WTC11 (cell line): ENCODE results near the gene CABP7. TPM values are rescaled to one million over a fixed set of nuclear protein-coding genes. Genes with fewer than 3 reads are reported as not detected.

Source experiments
- ATAC-seq: fragments of 200-7000 bp; cut with Tn5 transposase; 2 replicates; pipeline ENCODE4 v1.10.0; 2021; ENCODE audit warnings: mild to moderate bottlenecking, moderate library complexity
- CTCF ChIA-PET: fragments of 300-600 bp; sonication (Branson Sonifier 250); formaldehyde crosslinking; loops from one replicate; lab custom pipeline; 2021; ENCODE audit warnings: antibody characterized with exemption; lab: Charles Lee
- POLR2A ChIA-PET: fragments of 350-600 bp; sonication (Branson Sonifier 250); formaldehyde crosslinking; loops from one replicate; lab custom pipeline; 2021; ENCODE audit warnings: antibody characterized with exemption; lab: Charles Lee
- DNase-seq: peaks from one replicate; pipeline ENCODE4 v3.0.0; 2021; ENCODE audit warnings: low spot score
- H3K27ac Mint-ChIP-seq: 2 replicates; pipeline ENCODE4 v1.8.0; 2021; ENCODE audit warnings: mixed read lengths
- H3K27me3 Mint-ChIP-seq: 2 replicates; pipeline ENCODE4 v1.8.0; 2021; ENCODE audit warnings: low read depth, mild to moderate bottlenecking, moderate library complexity, mixed read lengths
- H3K36me3 Mint-ChIP-seq: 2 replicates; pipeline ENCODE4 v1.8.0; 2021; ENCODE audit warnings: mixed read lengths
- H3K4me1 Mint-ChIP-seq: 2 replicates; pipeline ENCODE4 v1.8.0; 2022; ENCODE audit warnings: mixed read lengths
- H3K4me3 Mint-ChIP-seq: 2 replicates; pipeline ENCODE4 v1.8.0; 2021; ENCODE audit warnings: mild to moderate bottlenecking, moderate library complexity, mixed read lengths
- H3K9me3 Mint-ChIP-seq: 2 replicates; pipeline ENCODE4 v1.8.0; 2021; ENCODE audit warnings: mixed read lengths
- AFF4 ChIP-seq: sonication (generic); formaldehyde crosslinking; IDR thresholded peaks from 2 replicates; pipeline ENCODE4 v1.8.1; 2023; ENCODE audit warnings: mild to moderate bottlenecking, missing genetic modification reagents, borderline replicate concordance
- ATF1 ChIP-seq: sonication (generic); formaldehyde crosslinking; IDR thresholded peaks from 2 replicates; pipeline ENCODE4 v1.8.1; 2023; ENCODE audit warnings: mild to moderate bottlenecking, moderate library complexity, missing genetic modification reagents
- ATF2 ChIP-seq: sonication (generic); formaldehyde crosslinking; IDR thresholded peaks from 2 replicates; pipeline ENCODE4 v1.8.1; 2022; ENCODE audit warnings: low read depth, missing genetic modification reagents, borderline replicate concordance
- ATF3 ChIP-seq: sonication (generic); formaldehyde crosslinking; conservative IDR thresholded peaks from 2 replicates; pipeline ENCODE4 v1.8.1; 2022; ENCODE audit warnings: mild to moderate bottlenecking, missing genetic modification reagents
- ESRRA ChIP-seq: sonication (generic); formaldehyde crosslinking; IDR thresholded peaks from 2 replicates; pipeline ENCODE4 v1.8.1; 2022; ENCODE audit warnings: mild to moderate bottlenecking, missing genetic modification reagents, borderline replicate concordance
- FOXK1 ChIP-seq: sonication (generic); formaldehyde crosslinking; IDR thresholded peaks from 2 replicates; pipeline ENCODE4 v1.8.0; 2022; ENCODE audit warnings: mild to moderate bottlenecking, moderate library complexity, missing genetic modification reagents
- MYBL2 ChIP-seq: sonication (generic); formaldehyde crosslinking; IDR thresholded peaks from 2 replicates; pipeline ENCODE4 v1.8.1; 2023; ENCODE audit warnings: mild to moderate bottlenecking, moderate library complexity, missing genetic modification reagents
- NFATC4 ChIP-seq: fragments of 250-450 bp; sonication (Bioruptor Pico); IDR thresholded peaks from 2 replicates; pipeline ENCODE4 v1.9.0; 2021; ENCODE audit warnings: mild to moderate bottlenecking
- RELA ChIP-seq: sonication (generic); formaldehyde crosslinking; IDR thresholded peaks from 2 replicates; pipeline ENCODE4 v1.8.1; 2022; ENCODE audit warnings: missing genetic modification reagents, mild to moderate bottlenecking, borderline replicate concordance
- SMAD3 ChIP-seq: sonication (generic); formaldehyde crosslinking; IDR thresholded peaks from 2 replicates; pipeline ENCODE4 v1.8.0; 2022; ENCODE audit warnings: missing genetic modification reagents, mild to moderate bottlenecking, borderline replicate concordance
- TEAD4 ChIP-seq: sonication (generic); formaldehyde crosslinking; IDR thresholded peaks from 2 replicates; pipeline ENCODE4 v1.8.0; 2022; ENCODE audit warnings: mild to moderate bottlenecking, missing genetic modification reagents
- ZNF263 ChIP-seq: sonication (generic); formaldehyde crosslinking; IDR thresholded peaks from 2 replicates; pipeline ENCODE4 v1.8.1; 2022; ENCODE audit warnings: low read depth, mild to moderate bottlenecking, moderate library complexity, missing genetic modification reagents
- ZNF423 ChIP-seq: fragments of 250-450 bp; sonication (Bioruptor Pico); IDR thresholded peaks from 2 replicates; pipeline ENCODE4 v2.1.2; 2022; ENCODE audit warnings: mild to moderate bottlenecking, moderate library complexity
- ZNF532 ChIP-seq: fragments of 250-450 bp; sonication (Bioruptor Pico); IDR thresholded peaks from 2 replicates; pipeline ENCODE4 v1.9.0; 2021; ENCODE audit warnings: mild to moderate bottlenecking, borderline replicate concordance
- ZNF671 ChIP-seq: fragments of 250-450 bp; sonication (Bioruptor Pico); IDR thresholded peaks from 2 replicates; pipeline ENCODE4 v1.8.0; 2021; ENCODE audit warnings: mild to moderate bottlenecking
- ZSCAN18 ChIP-seq: fragments of 250-450 bp; sonication (Bioruptor Pico); IDR thresholded peaks from 2 replicates; pipeline ENCODE4 v2.1.2; 2022; ENCODE audit warnings: mild to moderate bottlenecking, moderate library complexity
- total RNA-seq: library from RNA; stranded (reverse); gene quantifications from 3 replicates; pipeline ENCODE4 v1.2.3, GENCODE V29; 2021
- TF ChIP-seq, protein P1 (sequence below): fragments of 250-450 bp; sonication (Bioruptor Pico); conservative IDR thresholded peaks from 2 replicates; pipeline ENCODE4 v1.9.0; 2021; ENCODE audit warnings: mild to moderate bottlenecking
- TF ChIP-seq, protein P2 (sequence below): sonication (generic); formaldehyde crosslinking; IDR thresholded peaks from 2 replicates; pipeline ENCODE4 v1.8.0; 2022; ENCODE audit warnings: mild to moderate bottlenecking, missing genetic modification reagents
- TF ChIP-seq, protein P3 (sequence below): fragments of 250-450 bp; sonication (Bioruptor Pico); IDR thresholded peaks from 2 replicates; pipeline ENCODE4 v1.9.0; 2021; ENCODE audit warnings: moderate library complexity, mild to moderate bottlenecking, inconsistent platforms, borderline replicate concordance
- TF ChIP-seq, protein P4 (sequence below): sonication (generic); formaldehyde crosslinking; IDR thresholded peaks from 2 replicates; pipeline ENCODE4 v1.8.1; 2023; ENCODE audit warnings: mild to moderate bottlenecking, missing genetic modification reagents

The CABP7 gene
- total RNA-seq, 1 experiment from 2014 or later = 0.17 TPM

GRCh38 chr22:29758959-29759358, 39.2 kb downstream of the CABP7 start (continued):
- TF ChIP-seq ATF3 (CRISPR knock-in tag) (no peak), TEAD4 (CRISPR knock-in tag) (no peak)

DNA sequence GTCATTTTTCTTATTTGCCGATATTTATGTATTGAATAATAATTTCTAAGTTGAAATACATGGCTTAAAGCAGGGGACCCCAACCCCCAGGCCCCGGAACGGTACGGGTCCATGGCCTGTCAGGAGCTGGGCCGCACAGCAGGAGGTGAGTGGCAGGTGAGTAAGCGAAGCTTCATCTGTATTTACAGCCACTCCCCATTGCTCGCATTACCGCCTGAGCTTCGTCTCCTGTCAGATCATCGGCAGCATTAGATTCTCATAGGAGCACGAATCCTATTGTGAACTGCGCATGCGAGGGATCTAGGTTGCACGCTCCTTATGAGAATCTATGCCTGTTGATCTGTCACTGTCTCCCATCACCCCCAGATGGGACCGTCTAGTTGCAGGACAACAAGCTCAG, 42.5 kb downstream of the CABP7 start:
- Mint-ChIP-seq H3K4me3 (no peak overlapping the region), H3K9me3 (no peaks in the 10 kb centered on the region), H3K27ac (no peak overlapping the region), H3K36me3 (peaks cover under 1% of the 10 kb centered on the region), H3K27me3 (no peaks in the 10 kb centered on the region), H3K4me1 (peaks cover 6% of the 10 kb centered on the region)
- CTCF ChIA-PET = interaction anchor here (0.7 to 1.0 kb wide), 2 partner anchors 73 to 243 kb away, joined by 3 read pairs; no protein-coding TSS in a partner anchor
- ATAC-seq (no peak), DNase-seq (peak; percentile 48)
- POLR2A ChIA-PET = interaction anchor here (0.6 kb wide), 2 partner anchors 174 to 320 kb away, joined by 3 to 5 read pairs; no protein-coding TSS in a partner anchor
- TF ChIP-seq ZSCAN18 (CRISPR knock-in tag) (no peak), ZNF423 (CRISPR knock-in tag) (no peak), MYBL2 (CRISPR knock-in tag) (no peak), ZNF671 (CRISPR knock-in tag) (no peak), RELA (CRISPR knock-in tag) (no peak), NFATC4 (CRISPR knock-in tag) (no peak), SMAD3 (no peak), ATF1 (CRISPR knock-in tag) (no peak), ATF2 (CRISPR knock-in tag) (no peak), ESRRA (CRISPR knock-in tag) (no peak), ZNF263 (CRISPR knock-in tag) (no peak), AFF4 (CRISPR knock-in tag) (no peak), FOXK1 (CRISPR knock-in tag) (no peak), ZNF532 (CRISPR knock-in tag) (no peak)
- TF ChIP-seq, protein P1, sequence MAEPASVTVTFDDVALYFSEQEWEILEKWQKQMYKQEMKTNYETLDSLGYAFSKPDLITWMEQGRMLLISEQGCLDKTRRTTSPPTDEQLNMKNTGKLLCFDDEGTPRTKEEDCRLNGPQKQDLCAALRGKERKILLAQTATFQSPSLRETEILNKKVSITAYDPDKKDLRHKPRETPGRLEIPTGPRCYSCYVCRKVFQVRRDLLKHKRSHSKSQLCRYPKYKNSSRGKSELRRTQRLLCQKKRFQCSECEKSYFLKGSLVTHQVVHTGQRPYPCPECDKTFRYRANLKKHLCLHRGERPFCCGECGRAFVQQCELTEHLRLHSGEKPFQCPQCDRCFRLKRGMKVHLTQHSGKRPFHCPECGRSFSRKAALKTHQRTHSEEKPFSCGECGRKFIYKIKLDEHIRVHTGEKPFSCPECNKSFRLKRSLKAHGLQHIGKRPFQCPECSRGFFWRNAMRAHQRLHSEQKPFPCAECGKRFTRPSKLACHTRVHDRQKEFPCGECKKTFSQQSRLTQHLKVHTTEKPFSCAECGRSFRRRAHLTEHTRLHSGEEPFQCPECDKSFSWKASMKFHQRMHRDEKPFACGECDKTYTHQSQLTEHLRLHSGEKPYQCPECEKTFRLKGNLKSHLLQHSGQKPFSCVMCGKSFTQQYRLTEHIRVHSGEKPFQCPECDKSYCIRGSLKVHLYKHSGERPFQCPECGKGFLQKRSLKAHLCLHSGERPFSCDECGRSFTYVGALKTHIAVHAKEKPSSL (CRISPR knock-in tag) = no peak
- TF ChIP-seq, protein P2, sequence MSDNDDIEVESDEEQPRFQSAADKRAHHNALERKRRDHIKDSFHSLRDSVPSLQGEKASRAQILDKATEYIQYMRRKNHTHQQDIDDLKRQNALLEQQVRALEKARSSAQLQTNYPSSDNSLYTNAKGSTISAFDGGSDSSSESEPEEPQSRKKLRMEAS (CRISPR knock-in tag) = no peak
- TF ChIP-seq, protein P3, sequence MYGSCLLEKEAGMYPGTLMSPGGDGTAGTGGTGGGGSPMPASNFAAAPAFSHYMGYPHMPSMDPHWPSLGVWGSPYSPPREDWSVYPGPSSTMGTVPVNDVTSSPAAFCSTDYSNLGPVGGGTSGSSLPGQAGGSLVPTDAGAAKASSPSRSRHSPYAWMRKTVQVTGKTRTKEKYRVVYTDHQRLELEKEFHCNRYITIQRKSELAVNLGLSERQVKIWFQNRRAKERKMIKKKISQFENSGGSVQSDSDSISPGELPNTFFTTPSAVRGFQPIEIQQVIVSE = no peak
- TF ChIP-seq, protein P4, sequence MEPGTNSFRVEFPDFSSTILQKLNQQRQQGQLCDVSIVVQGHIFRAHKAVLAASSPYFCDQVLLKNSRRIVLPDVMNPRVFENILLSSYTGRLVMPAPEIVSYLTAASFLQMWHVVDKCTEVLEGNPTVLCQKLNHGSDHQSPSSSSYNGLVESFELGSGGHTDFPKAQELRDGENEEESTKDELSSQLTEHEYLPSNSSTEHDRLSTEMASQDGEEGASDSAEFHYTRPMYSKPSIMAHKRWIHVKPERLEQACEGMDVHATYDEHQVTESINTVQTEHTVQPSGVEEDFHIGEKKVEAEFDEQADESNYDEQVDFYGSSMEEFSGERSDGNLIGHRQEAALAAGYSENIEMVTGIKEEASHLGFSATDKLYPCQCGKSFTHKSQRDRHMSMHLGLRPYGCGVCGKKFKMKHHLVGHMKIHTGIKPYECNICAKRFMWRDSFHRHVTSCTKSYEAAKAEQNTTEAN (CRISPR knock-in tag) = no peak
